Measurements from ENCODE around the gene ADM5. TPM values are rescaled to one million over a fixed set of nuclear protein-coding genes. Genes with fewer than 3 reads are reported as not detected.
A peak's percentile ranks its signal among the peaks of the same experiment; 100 is the strongest.

The ADM5 gene
- total RNA-seq (1 to 10 TPM in 3 of 4 donors, under 1 TPM in 1; 0.49 to 1.7 (median 1.5) TPM), polyA plus RNA-seq (1 to 10 TPM in 1 of 3 donors, not detected in 2; 3.1 TPM)

GRCh38 chr19:49689133-49690078, at the start of gene ADM5:
TSS of gene ADM5 (plus strand) at chr19:49689594. CDS start at chr19:49689838, 244 bp downstream.
- peaks cover 0 to 31% (median 26%) of the 10 kb centered on the region in 4 donors for H3K4me1 ChIP-seq
- peak within 1 kb of the TSS; percentile 32 to 46 (median 39) for H3K4me3 ChIP-seq
- 22 to 38% methylated on average over 54 of the region's 54 CpGs for WGBS, 2 donors
- peak within 1 kb of the TSS; percentile 58 to 70 (median 60) for H3K27ac ChIP-seq
- intact Hi-C loops (cut with DNase I), result loop anchor here (2.0 kb wide), 1 partner anchor 77 kb away; the partner anchor contains the start of gene AP2A1
- no peak for DNase-seq
- peaks cover 4 to 35% (median 31%) of the 10 kb centered on the region in 3 donors for H3K27me3 ChIP-seq
- TF ChIP-seq POLR2A (IDR thresholded peaks at IDR 0.05) (no peak), EP300 (IDR thresholded peaks at IDR 0.05) (no peak), CTCF (IDR thresholded peaks at IDR 0.05) (peak in 2 of 4 experiments; percentile 38 to 42)
- no peaks in the 10 kb centered on the region for H3K9me3 ChIP-seq
- H3K36me3 ChIP-seq, result peaks cover 9 to 38% (median 34%) of the 10 kb centered on the region in 4 donors

GRCh38 chr19:49640113-49640898, 49.1 kb upstream of the ADM5 start, which contains the start of gene RRAS:
TSS of gene RRAS (minus strand) at chr19:49640143. CDS start at chr19:49640098, 45 bp downstream.
- peak within 1 kb of the TSS; percentile 80 to 95 (median 84) for H3K4me3 ChIP-seq
- intact Hi-C loops (cut with DNase I), result no loop called here
- peak within 1 kb of the TSS; percentile 97 to 100 (median 99) for H3K27ac ChIP-seq
- H3K36me3 ChIP-seq, result peaks cover 0 to 19% (median 10%) of the 10 kb centered on the region in 4 donors
- 0% methylated on average over 51 of the region's 51 CpGs for WGBS, 2 donors
- no peaks in the 10 kb centered on the region for H3K9me3 ChIP-seq
- TF ChIP-seq CTCF (IDR thresholded peaks at IDR 0.05) (no peak), POLR2A (IDR thresholded peaks at IDR 0.05) (peak; percentile 89 to 90), EP300 (IDR thresholded peaks at IDR 0.05) (peak in 2 of 4 donors; percentile 62 to 79), POLR2AphosphoS5 (IDR thresholded peaks at IDR 0.05) (peak; percentile 92 to 96 (median 94))
- H3K4me1 ChIP-seq, result peaks cover 0 to 78% (median 67%) of the 10 kb centered on the region in 4 donors
- H3K27me3 ChIP-seq, result no peaks in the 10 kb centered on the region
- DNase-seq, result peak; percentile 100

- Histone ChIP-seq H3K27ac (peak within 1 kb of the TSS; percentile 97 to 100 (median 99)), H3K9me3 (no peaks in the 10 kb centered on the region), H3K36me3 (peaks cover 0 to 20% (median 14%) of the 10 kb centered on the region in 4 donors), H3K27me3 (no peaks in the 10 kb centered on the region), H3K4me1 (peaks cover 0 to 70% (median 60%) of the 10 kb centered on the region in 4 donors), H3K4me3 (peak within 1 kb of the TSS; percentile 83 to 95 (median 90))
- TF ChIP-seq POLR2AphosphoS5 (IDR thresholded peaks at IDR 0.05) (peak; percentile 98 to 99 (median 99)), CTCF (IDR thresholded peaks at IDR 0.05) (no peak), EP300 (IDR thresholded peaks at IDR 0.05) (peak in 2 of 4 donors; percentile 17 to 90), POLR2A (IDR thresholded peaks at IDR 0.05) (peak; percentile 97 to 98)
- DNase-seq, result peak; percentile 100
- intact Hi-C loops (cut with DNase I), result loop anchor here (1.0 to 2.0 kb wide), 3 partner anchors 23 to 51 kb away; partner anchors contain the start of genes BCL2L12, IRF3, PRMT1 and PRR12
- 1% methylated on average over 87 of the region's 87 CpGs for WGBS, 2 donors
Observed at GRCh38 chr19:49641688-49642491, 47.5 kb upstream of the ADM5 start, which contains the start of gene SCAF1. TSS of gene SCAF1 (plus strand) at chr19:49642209. CDS start at chr19:49645027, 2,818 bp downstream.
